PC-3 (cell line): ENCODE measurements around the gene SLC38A10.

ENCODE experiments used
- EZH2 ChIP-seq: fragments of 300-600 bp; sonication (generic); IDR thresholded peaks from one replicate; pipeline ENCODE4 v1.6.1; 2017; ENCODE audit warnings: antibody characterized with exemption, mild to moderate bottlenecking, low read length; ENCODE audit not compliant: unreplicated experiment
- EZH2phosphoT487 ChIP-seq: fragments of 300-600 bp; sonication (generic); IDR thresholded peaks from 2 replicates; pipeline ENCODE4 v1.6.1; 2018; ENCODE audit warnings: mild to moderate bottlenecking, antibody characterized with exemption, low read length, borderline replicate concordance
- TF ChIP-seq, protein P1 (sequence below): fragments of 300-600 bp; sonication (generic); conservative IDR thresholded peaks from 2 replicates; pipeline ENCODE4 v1.5.1; 2017; ENCODE audit warnings: antibody characterized with exemption, low read depth, mild to moderate bottlenecking, low read length

DNA sequence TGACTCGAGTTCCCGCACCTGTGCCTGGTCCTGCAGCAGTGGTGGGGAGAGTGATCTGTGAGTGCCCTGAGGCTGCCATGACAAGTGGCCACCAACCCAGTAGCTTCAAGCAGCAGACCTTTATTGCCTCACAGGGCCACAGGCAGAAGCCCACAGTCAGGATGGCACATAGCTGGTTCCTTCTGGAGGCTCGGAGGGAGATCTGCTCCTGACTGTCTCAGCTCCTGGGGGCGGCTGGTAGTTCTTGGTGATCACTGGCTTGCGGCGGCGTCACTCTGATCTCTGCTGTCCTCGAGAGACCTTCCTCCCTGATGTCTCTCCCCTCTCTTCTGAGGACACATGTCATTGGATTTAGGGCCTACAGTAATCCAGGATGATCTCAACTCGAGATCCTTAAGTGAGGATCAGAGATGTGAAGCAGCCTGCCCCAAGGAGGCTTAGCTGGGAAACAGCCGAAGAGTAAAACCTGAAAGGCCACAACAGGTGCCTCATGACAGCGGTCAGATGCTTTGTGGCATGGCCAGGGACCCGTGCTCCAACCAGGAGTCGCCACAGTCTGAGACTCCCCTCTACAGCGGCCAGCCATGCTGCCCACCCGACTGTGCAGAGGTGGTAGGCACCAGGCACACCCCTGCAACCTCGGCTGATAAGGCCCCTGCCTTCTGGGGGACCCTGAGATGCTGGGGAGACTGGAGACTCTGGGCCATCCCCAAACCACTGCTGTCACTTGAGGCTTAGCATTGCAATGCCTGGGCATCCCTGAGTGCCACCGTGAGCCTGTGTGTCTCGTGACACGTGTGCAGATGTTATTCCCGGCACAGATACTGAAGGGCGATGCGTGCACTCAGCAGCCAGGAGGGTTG lies 30.0 kb upstream of the SLC38A10 start:
- TF ChIP-seq, protein P1, sequence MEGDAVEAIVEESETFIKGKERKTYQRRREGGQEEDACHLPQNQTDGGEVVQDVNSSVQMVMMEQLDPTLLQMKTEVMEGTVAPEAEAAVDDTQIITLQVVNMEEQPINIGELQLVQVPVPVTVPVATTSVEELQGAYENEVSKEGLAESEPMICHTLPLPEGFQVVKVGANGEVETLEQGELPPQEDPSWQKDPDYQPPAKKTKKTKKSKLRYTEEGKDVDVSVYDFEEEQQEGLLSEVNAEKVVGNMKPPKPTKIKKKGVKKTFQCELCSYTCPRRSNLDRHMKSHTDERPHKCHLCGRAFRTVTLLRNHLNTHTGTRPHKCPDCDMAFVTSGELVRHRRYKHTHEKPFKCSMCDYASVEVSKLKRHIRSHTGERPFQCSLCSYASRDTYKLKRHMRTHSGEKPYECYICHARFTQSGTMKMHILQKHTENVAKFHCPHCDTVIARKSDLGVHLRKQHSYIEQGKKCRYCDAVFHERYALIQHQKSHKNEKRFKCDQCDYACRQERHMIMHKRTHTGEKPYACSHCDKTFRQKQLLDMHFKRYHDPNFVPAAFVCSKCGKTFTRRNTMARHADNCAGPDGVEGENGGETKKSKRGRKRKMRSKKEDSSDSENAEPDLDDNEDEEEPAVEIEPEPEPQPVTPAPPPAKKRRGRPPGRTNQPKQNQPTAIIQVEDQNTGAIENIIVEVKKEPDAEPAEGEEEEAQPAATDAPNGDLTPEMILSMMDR = no peak
- TF ChIP-seq EZH2 = no peak
- no peak for TF ChIP-seq EZH2phosphoT487
